Measurements from ENCODE around the gene NEDD9.

Gene NEDD9

GRCh38 chr6:11164717-11165646 is 67.5 kb downstream of the NEDD9 start:
- TF ChIP-seq, protein P1, sequence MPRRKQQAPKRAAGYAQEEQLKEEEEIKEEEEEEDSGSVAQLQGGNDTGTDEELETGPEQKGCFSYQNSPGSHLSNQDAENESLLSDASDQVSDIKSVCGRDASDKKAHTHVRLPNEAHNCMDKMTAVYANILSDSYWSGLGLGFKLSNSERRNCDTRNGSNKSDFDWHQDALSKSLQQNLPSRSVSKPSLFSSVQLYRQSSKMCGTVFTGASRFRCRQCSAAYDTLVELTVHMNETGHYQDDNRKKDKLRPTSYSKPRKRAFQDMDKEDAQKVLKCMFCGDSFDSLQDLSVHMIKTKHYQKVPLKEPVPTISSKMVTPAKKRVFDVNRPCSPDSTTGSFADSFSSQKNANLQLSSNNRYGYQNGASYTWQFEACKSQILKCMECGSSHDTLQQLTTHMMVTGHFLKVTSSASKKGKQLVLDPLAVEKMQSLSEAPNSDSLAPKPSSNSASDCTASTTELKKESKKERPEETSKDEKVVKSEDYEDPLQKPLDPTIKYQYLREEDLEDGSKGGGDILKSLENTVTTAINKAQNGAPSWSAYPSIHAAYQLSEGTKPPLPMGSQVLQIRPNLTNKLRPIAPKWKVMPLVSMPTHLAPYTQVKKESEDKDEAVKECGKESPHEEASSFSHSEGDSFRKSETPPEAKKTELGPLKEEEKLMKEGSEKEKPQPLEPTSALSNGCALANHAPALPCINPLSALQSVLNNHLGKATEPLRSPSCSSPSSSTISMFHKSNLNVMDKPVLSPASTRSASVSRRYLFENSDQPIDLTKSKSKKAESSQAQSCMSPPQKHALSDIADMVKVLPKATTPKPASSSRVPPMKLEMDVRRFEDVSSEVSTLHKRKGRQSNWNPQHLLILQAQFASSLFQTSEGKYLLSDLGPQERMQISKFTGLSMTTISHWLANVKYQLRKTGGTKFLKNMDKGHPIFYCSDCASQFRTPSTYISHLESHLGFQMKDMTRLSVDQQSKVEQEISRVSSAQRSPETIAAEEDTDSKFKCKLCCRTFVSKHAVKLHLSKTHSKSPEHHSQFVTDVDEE (CRISPR knock-in tag; IDR thresholded peaks at IDR 0.05), result no peak
- TF ChIP-seq POU6F1 (CRISPR knock-in tag; IDR thresholded peaks at IDR 0.05; ENCODE audit: borderline replicate concordance, low read depth), result no peak
- TF ChIP-seq ZNF565 (CRISPR knock-in tag; conservative IDR thresholded peaks at IDR 0.05; ENCODE audit: low read depth), result no peak
- TF ChIP-seq ZFP30 (CRISPR knock-in tag; IDR thresholded peaks at IDR 0.05), result no peak
- TF ChIP-seq TOX (CRISPR knock-in tag; IDR thresholded peaks at IDR 0.05; ENCODE audit: borderline replicate concordance), result no peak
- TF ChIP-seq ZNF70 (CRISPR knock-in tag; IDR thresholded peaks at IDR 0.05), result no peak
- TF ChIP-seq, protein P2, sequence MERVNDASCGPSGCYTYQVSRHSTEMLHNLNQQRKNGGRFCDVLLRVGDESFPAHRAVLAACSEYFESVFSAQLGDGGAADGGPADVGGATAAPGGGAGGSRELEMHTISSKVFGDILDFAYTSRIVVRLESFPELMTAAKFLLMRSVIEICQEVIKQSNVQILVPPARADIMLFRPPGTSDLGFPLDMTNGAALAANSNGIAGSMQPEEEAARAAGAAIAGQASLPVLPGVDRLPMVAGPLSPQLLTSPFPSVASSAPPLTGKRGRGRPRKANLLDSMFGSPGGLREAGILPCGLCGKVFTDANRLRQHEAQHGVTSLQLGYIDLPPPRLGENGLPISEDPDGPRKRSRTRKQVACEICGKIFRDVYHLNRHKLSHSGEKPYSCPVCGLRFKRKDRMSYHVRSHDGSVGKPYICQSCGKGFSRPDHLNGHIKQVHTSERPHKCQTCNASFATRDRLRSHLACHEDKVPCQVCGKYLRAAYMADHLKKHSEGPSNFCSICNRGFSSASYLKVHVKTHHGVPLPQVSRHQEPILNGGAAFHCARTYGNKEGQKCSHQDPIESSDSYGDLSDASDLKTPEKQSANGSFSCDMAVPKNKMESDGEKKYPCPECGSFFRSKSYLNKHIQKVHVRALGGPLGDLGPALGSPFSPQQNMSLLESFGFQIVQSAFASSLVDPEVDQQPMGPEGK (CRISPR knock-in tag; IDR thresholded peaks at IDR 0.05; ENCODE audit: borderline replicate concordance), result no peak
- no peak for TF ChIP-seq ESRRG (CRISPR knock-in tag; IDR thresholded peaks at IDR 0.05)
- no peak for TF ChIP-seq PPARA (CRISPR knock-in tag; IDR thresholded peaks at IDR 0.05; ENCODE audit: borderline replicate concordance)
- no peak for TF ChIP-seq ISL1 (CRISPR knock-in tag; IDR thresholded peaks at IDR 0.05)
- no peak for TF ChIP-seq SNAI2 (CRISPR knock-in tag; IDR thresholded peaks at IDR 0.05)
- TF ChIP-seq ZC3H10 (CRISPR knock-in tag; IDR thresholded peaks at IDR 0.05), result no peak
- no peak for TF ChIP-seq RARB (CRISPR knock-in tag; IDR thresholded peaks at IDR 0.05)
- TF ChIP-seq BACH2 (CRISPR knock-in tag; IDR thresholded peaks at IDR 0.05; ENCODE audit: borderline replicate concordance), result no peak
- TF ChIP-seq ZNF8 (CRISPR knock-in tag; IDR thresholded peaks at IDR 0.05), result no peak
- no peak for TF ChIP-seq GLIS3 (CRISPR knock-in tag; IDR thresholded peaks at IDR 0.05)
- TF ChIP-seq ZFP3 (CRISPR knock-in tag; IDR thresholded peaks at IDR 0.05), result no peak
- ATAC-seq, result no peak

- TF ChIP-seq ESRRG (CRISPR knock-in tag; IDR thresholded peaks at IDR 0.05), result no peak
- no peak for ATAC-seq
These were observed 68.5 kb downstream of the NEDD9 start for GRCh38 chr6:11163932-11164331.

- ATAC-seq, result no peak
- TF ChIP-seq, protein P2 (CRISPR knock-in tag; IDR thresholded peaks at IDR 0.05; ENCODE audit: borderline replicate concordance), result no peak
- TF ChIP-seq ARNTL (CRISPR knock-in tag; IDR thresholded peaks at IDR 0.05; ENCODE audit: borderline replicate concordance, low read depth) (no peak), ZFP3 (CRISPR knock-in tag; IDR thresholded peaks at IDR 0.05) (no peak), RARB (CRISPR knock-in tag; IDR thresholded peaks at IDR 0.05) (no peak)
These were observed 70.2 kb downstream of the NEDD9 start for GRCh38 chr6:11162262-11162661.

All from SK-N-SH treated with all-trans-retinoic acid at 6 μM for 48 hours (cell line).